Prostate gland (tissue), 2 donors: Measurements from ENCODE around the gene PDE6B. TPM values are rescaled to one million over a fixed set of nuclear protein-coding genes. Genes with fewer than 3 reads are reported as not detected.
"Not testable (repeated sequence)": the region's sequence is repeated elsewhere in the genome, so short reads cannot be mapped to it uniquely, and the experiment has no call there.

ENCODE experiments used
- DNase-seq: peaks from one replicate; pipeline ENCODE4 v3.0.0-alpha.2; 2019; ENCODE audit warnings: low spot score
- H3K27ac ChIP-seq, 2 donors: fragments of 200-600 bp; sonication (generic); 2 replicates each; pipeline ENCODE4 v1.5.1; 2017 to 2019
- H3K27me3 ChIP-seq: fragments of 200-600 bp; sonication (generic); replicated peaks from 2 replicates; pipeline ENCODE4 v1.5.1; 2019; ENCODE audit not compliant: insufficient read depth
- H3K36me3 ChIP-seq, 2 donors: fragments of 200-600 bp; sonication (generic); 1 replicate in 1 of 2; 2 replicates in 1 of 2; pipeline versions ENCODE4 v1.5.1 to v1.8.1; 2017 to 2019
- H3K4me1 ChIP-seq: fragments of 200-600 bp; sonication (generic); replicated peaks from 2 replicates; pipeline ENCODE4 v1.5.1; 2019
- H3K4me3 ChIP-seq, 2 donors: fragments of 200-600 bp; sonication (generic); 2 replicates each; pipeline ENCODE4 v1.5.1; 2017 to 2019
- H3K9me3 ChIP-seq: fragments of 200-600 bp; sonication (generic); 2 replicates; pipeline ENCODE4 v1.5.1; 2017
- CTCF ChIP-seq, 4 experiments: fragments of 200-600 bp in 2 of 4; fragments of 450-650 bp in 2 of 4; sonication (generic) in 2 of 4; IDR thresholded peaks; 1 replicate in 3 of 4; 2 replicates in 1 of 4; pipeline ENCODE4 v1.5.1; 2016 to 2019; ENCODE audit warnings: antibody characterized with exemption in 4 of 4, mild to moderate bottlenecking in 2 of 4, moderate library complexity in 2 of 4
- POLR2A ChIP-seq: fragments of 450-650 bp; IDR thresholded peaks from one replicate; pipeline ENCODE4 v1.6.1; 2016; ENCODE audit warnings: antibody characterized with exemption, mild to moderate bottlenecking
- POLR2AphosphoS5 ChIP-seq: sonication (generic); formaldehyde crosslinking; IDR thresholded peaks from one replicate; pipeline ENCODE4 v1.6.1; 2017; ENCODE audit warnings: antibody characterized with exemption
- WGBS: methylation state at CpG from one replicate; pipeline ENCODE4 v1.1.5; 2018; 5-methylcytosine and 5-hydroxymethylcytosine counted together
- intact Hi-C: fragments of 100-400 bp; cut with DNase I; formaldehyde crosslinking; loops from one replicate; pipeline ENCODE4 v1.14.2; 2022
- total RNA-seq, 2 donors: library from RNA; depleted of rRNA; stranded (reverse); fragments of >200 nt; gene quantifications; one replicate each; pipeline ENCODE4 v1.1.0, GENCODE V29; 2016

The PDE6B gene
- total RNA-seq, 2 donors from 2014 or later, result 8.0 to 9.3 TPM

GRCh38 chr4:590313-590841, 35.0 kb upstream of the PDE6B start:
- no peaks in the 10 kb centered on the region for H3K4me1 ChIP-seq
- intact Hi-C loops, result no loop called here
- DNase-seq, result no peak
- WGBS, result 95% methylated on average over 12 of the region's 12 CpGs
- no peak overlapping the region for H3K4me3 ChIP-seq
- H3K27me3 ChIP-seq, result no peaks in the 10 kb centered on the region
- no peaks in the 10 kb centered on the region for H3K36me3 ChIP-seq
- no peak for TF ChIP-seq POLR2AphosphoS5
- no peak for TF ChIP-seq POLR2A
- no peak for TF ChIP-seq CTCF (IDR thresholded peaks at IDR 0.05)
- H3K9me3 ChIP-seq, result no peaks in the 10 kb centered on the region
- no peak overlapping the region for H3K27ac ChIP-seq

GRCh38 chr4:592178-592577, 33.2 kb upstream of the PDE6B start:
- H3K9me3 ChIP-seq, H3K36me3 ChIP-seq, H3K4me1 ChIP-seq, intact Hi-C loops, H3K27ac ChIP-seq, H3K4me3 ChIP-seq, DNase-seq, H3K27me3 ChIP-seq: not testable (repeated sequence)
- WGBS, result 80% methylated on average over 13 of the region's 13 CpGs

- TF ChIP-seq CTCF (IDR thresholded peaks at IDR 0.05) (no peak), POLR2A (no peak), POLR2AphosphoS5 (no peak)
- Histone ChIP-seq H3K27ac (no peak overlapping the region), H3K4me3 (no peak overlapping the region), H3K36me3 (no peaks in the 10 kb centered on the region), H3K27me3 (no peaks in the 10 kb centered on the region), H3K4me1 (no peaks in the 10 kb centered on the region), H3K9me3 (no peaks in the 10 kb centered on the region)
- no peak for DNase-seq
- WGBS, result 66% methylated on average over 5 of the region's 5 CpGs
- intact Hi-C loops, result no loop called here
Observed at GRCh38 chr4:592825-593520, 32.4 kb upstream of the PDE6B start.

- TF ChIP-seq CTCF (IDR thresholded peaks at IDR 0.05), result no peak
- TF ChIP-seq POLR2A, result no peak
- TF ChIP-seq POLR2AphosphoS5, result no peak
- no peak overlapping the region for H3K4me3 ChIP-seq
- no peak for DNase-seq
- H3K27me3 ChIP-seq, result no peaks in the 10 kb centered on the region
- H3K27ac ChIP-seq, result no peak overlapping the region
- H3K9me3 ChIP-seq, result no peaks in the 10 kb centered on the region
- intact Hi-C loops, result no loop called here
- whole genome bisulfite sequencing, result 82% methylated on average over 3 of the region's 3 CpGs
- H3K36me3 ChIP-seq, result no peaks in the 10 kb centered on the region
- no peaks in the 10 kb centered on the region for H3K4me1 ChIP-seq
Observed at GRCh38 chr4:598925-599324, 26.4 kb upstream of the PDE6B start.

GRCh38 chr4:600166-600565, 25.2 kb upstream of the PDE6B start:
- TF ChIP-seq CTCF (IDR thresholded peaks at IDR 0.05) (no peak), POLR2AphosphoS5 (no peak), POLR2A (no peak)
- DNase-seq, result no peak
- Histone ChIP-seq H3K9me3 (no peaks in the 10 kb centered on the region), H3K27me3 (no peaks in the 10 kb centered on the region), H3K27ac (no peak overlapping the region), H3K4me1 (no peaks in the 10 kb centered on the region), H3K36me3 (no peaks in the 10 kb centered on the region), H3K4me3 (no peak overlapping the region)
- intact Hi-C loops, result no loop called here
- 80% methylated on average over 6 of the region's 6 CpGs for WGBS
